Stimulated activated CD8-positive, alpha-beta memory T cell treated with anti-CD3 and anti-CD28 coated beads, Interleukin-7, amount 100 ng/mL, for 1 hour (primary cell): Measurements from ENCODE around the gene MFN1.

Experiments
- DNase-seq, 2 donors: peaks; one replicate each; pipeline ENCODE4 v3.0.0-alpha.2; 2020; ENCODE audit warnings: low read depth in 2 of 2

Gene MFN1

DNA sequence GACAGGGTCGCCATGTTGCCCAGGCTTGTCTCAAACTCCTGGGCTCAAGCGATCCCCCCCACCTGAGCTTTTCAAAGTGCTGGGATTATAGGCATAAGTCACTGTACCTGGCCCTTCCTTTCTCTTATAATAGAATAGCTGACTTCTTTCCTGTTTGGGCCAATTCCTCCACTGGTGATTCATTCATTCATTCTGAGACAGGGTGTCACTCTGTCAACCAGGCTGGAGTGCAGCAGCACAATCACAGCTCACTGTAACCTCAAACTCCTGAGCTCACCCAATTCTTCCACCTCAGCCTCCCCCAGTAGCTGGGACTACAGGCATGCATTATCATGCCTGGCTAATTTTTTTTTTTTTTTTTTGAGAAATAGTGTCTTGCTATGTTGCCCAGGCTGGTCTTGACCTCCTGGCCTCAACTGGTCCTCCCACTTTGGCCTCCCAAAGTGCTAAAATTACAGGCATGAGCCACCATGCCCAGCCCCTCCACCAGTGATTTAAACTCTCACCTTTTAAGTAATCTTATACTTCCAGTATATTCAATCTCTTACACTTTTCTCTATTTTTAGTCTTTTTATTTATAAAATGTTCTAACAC, 82.9 kb downstream of the MFN1 start:
- DNase-seq: no peak

DNA sequence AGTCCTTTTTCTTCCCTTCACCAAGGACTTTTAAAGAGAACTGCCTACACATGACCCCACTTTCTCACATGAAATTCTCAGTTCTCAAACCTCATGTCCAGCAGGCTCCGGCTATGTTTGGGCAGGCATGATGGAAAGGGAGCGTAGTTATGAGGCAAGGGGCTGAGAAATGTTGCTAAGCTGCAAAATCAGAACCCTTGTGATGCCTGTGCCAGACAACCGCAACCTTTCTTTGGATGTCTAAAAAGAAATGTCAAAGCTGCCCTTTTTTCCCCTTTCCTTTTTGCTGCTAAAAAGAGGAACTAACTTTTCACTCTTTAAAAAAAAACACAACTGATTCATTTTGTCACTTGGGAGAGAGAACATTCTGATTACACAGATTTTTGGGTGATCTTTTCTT, 84.5 kb downstream of the MFN1 start:
- DNase-seq: no peak

GRCh38 chr3:179432451-179432850, 84.9 kb downstream of the MFN1 start:
- no peak for DNase-seq

GRCh38 chr3:179436517-179436916, 89.0 kb downstream of the MFN1 start:
- DNase-seq: no peak

- DNase-seq: no peak
Measured at GRCh38 chr3:179438841-179439240, 91.3 kb downstream of the MFN1 start.
